Activated CD4-positive, alpha-beta memory T cell treated with anti-CD3 and anti-CD28 coated beads, Interleukin-2, amount 10 ng/mL, durations not matched to agents 7 days and 5 days (primary cell): Measurements from ENCODE around the gene CTXND1. TPM values are rescaled to one million over a fixed set of nuclear protein-coding genes. Genes with fewer than 3 reads are reported as not detected.

ENCODE experiments used
- CTCF ChIA-PET: fragments of 350-600 bp; sonication (Branson Sonifier 250); formaldehyde crosslinking; loops from one replicate; lab custom pipeline; 2021; ENCODE audit warnings: antibody characterized with exemption, inconsistent platforms; lab: Charles Lee
- POLR2A ChIA-PET: fragments of 350-600 bp; sonication (Branson Sonifier 250); formaldehyde crosslinking; loops from one replicate; lab custom pipeline; 2021; ENCODE audit warnings: antibody characterized with exemption; lab: Charles Lee
- DNase-seq: peaks from one replicate; pipeline ENCODE4 v3.0.0-alpha.2; 2020
- H3K27ac Mint-ChIP-seq: one replicate; pipeline ENCODE4 v1.8.0; 2021; ENCODE audit warnings: mild to moderate bottlenecking, mixed read lengths
- H3K27me3 Mint-ChIP-seq: one replicate; pipeline ENCODE4 v1.8.0; 2021; ENCODE audit warnings: mixed read lengths
- H3K36me3 Mint-ChIP-seq: one replicate; pipeline ENCODE4 v1.8.0; 2021; ENCODE audit warnings: low read depth, mixed read lengths
- H3K4me1 Mint-ChIP-seq: one replicate; pipeline ENCODE4 v1.8.0; 2021; ENCODE audit warnings: mixed read lengths
- H3K4me3 Mint-ChIP-seq: one replicate; pipeline ENCODE4 v1.8.0; 2021; ENCODE audit warnings: mild to moderate bottlenecking, mixed read lengths
- H3K9me3 Mint-ChIP-seq: one replicate; pipeline ENCODE4 v1.8.0; 2021; ENCODE audit warnings: mixed read lengths
- total RNA-seq, 2 experiments: library from RNA; stranded (reverse); gene quantifications; one replicate each; pipeline ENCODE4 v1.2.3, GENCODE V29; 2021

Gene CTXND1
- total RNA-seq, 2 experiments from 2014 or later: not detected

- no peak overlapping the region for H3K4me3 Mint-ChIP-seq
- H3K36me3 Mint-ChIP-seq: no peaks in the 10 kb centered on the region
- H3K9me3 Mint-ChIP-seq: no peaks in the 10 kb centered on the region
- peaks cover 6% of the 10 kb centered on the region for H3K27me3 Mint-ChIP-seq
- ChIA-PET POLR2A (no interaction called here), CTCF (no interaction called here)
- no peak for DNase-seq
- H3K27ac Mint-ChIP-seq: no peak overlapping the region
- no peaks in the 10 kb centered on the region for H3K4me1 Mint-ChIP-seq
Observed at GRCh38 chr15:80272987-80273386, 21.0 kb upstream of the CTXND1 start.

- POLR2A ChIA-PET: no interaction called here
- no peaks in the 10 kb centered on the region for H3K9me3 Mint-ChIP-seq
- no peak for DNase-seq
- H3K27me3 Mint-ChIP-seq: peaks cover 10% of the 10 kb centered on the region
- H3K36me3 Mint-ChIP-seq: no peaks in the 10 kb centered on the region
- no peaks in the 10 kb centered on the region for H3K4me1 Mint-ChIP-seq
- CTCF ChIA-PET: no interaction called here
- no peak overlapping the region for H3K4me3 Mint-ChIP-seq
- no peak overlapping the region for H3K27ac Mint-ChIP-seq
Observed at GRCh38 chr15:80270472-80270871, 18.5 kb upstream of the CTXND1 start.

DNA sequence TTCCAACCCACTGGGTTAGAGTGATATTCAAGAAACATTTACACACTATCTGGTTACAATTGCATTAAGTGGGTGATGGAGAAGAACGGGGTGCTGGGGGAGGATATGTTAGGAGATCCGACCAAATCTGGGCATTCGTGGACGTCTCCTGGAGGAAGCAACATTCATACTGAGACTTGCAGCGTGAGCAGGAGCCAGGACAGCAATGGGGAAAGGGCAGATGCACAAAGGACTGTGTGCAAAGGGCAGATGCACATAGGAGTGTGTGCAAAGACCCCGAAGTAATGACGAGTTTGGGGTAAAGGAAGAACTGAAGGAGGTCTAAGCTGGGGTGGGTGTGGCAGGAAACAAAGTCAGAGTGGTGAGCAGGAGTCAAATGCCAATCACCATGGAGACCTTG lies 16.1 kb upstream of the CTXND1 start:
- Mint-ChIP-seq H3K4me3 (no peak overlapping the region), H3K4me1 (no peaks in the 10 kb centered on the region), H3K27ac (no peak overlapping the region), H3K9me3 (no peaks in the 10 kb centered on the region), H3K36me3 (no peaks in the 10 kb centered on the region), H3K27me3 (peaks cover 9% of the 10 kb centered on the region)
- no peak for DNase-seq
- ChIA-PET POLR2A (no interaction called here), CTCF (no interaction called here)

GRCh38 chr15:80267658-80268057 lies 15.6 kb upstream of the CTXND1 start:
- ChIA-PET POLR2A (no interaction called here), CTCF (no interaction called here)
- no peak overlapping the region for H3K4me3 Mint-ChIP-seq
- no peaks in the 10 kb centered on the region for H3K9me3 Mint-ChIP-seq
- DNase-seq: no peak
- H3K36me3 Mint-ChIP-seq: no peaks in the 10 kb centered on the region
- no peaks in the 10 kb centered on the region for H3K4me1 Mint-ChIP-seq
- peaks cover 8% of the 10 kb centered on the region for H3K27me3 Mint-ChIP-seq
- no peak overlapping the region for H3K27ac Mint-ChIP-seq

DNA sequence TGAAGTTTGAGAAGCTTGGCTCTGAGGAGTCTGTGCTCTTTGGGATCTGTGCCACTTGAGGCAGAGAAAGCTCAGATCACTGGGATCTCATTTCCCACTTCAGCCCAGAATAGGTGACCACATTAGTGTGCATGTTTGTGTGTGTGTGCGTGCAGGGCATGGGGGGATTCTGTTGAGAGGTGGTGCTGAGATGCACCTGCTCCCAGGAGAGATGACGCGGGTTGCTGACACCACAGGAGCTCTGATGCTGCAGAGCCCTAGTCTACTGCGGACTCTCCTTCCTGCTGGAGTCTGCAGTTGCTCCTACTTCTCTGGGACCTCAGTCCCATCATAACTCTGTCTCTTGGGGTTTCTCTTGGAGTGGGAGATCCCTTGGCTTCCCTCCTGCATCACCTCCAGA lies 14.7 kb upstream of the CTXND1 start:
- DNase-seq: no peak
- no peaks in the 10 kb centered on the region for H3K4me1 Mint-ChIP-seq
- H3K9me3 Mint-ChIP-seq: no peaks in the 10 kb centered on the region
- CTCF ChIA-PET: no interaction called here
- POLR2A ChIA-PET: no interaction called here
- H3K4me3 Mint-ChIP-seq: no peak overlapping the region
- H3K27me3 Mint-ChIP-seq: peaks cover 6% of the 10 kb centered on the region
- no peaks in the 10 kb centered on the region for H3K36me3 Mint-ChIP-seq
- no peak overlapping the region for H3K27ac Mint-ChIP-seq

DNA sequence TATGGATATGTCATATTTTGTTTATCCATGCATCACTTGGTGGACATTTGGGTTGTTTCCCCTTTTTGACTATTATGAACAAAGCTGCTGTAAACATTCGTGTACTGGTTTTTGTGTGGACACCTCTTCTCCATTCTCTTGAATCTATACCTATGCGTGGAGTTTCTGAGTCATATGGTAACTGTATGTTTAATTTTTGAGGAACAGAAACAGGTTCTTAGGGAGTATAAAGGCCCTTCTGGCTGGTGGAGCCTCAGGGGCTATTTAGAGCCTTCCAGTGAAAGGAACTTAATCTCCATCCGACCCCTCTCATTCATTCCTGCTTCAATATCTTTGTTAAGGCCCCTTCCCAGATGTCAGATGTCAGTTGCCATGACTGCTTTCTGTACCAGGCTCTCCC lies 14.1 kb upstream of the CTXND1 start:
- ChIA-PET POLR2A (no interaction called here), CTCF (no interaction called here)
- no peak overlapping the region for H3K4me3 Mint-ChIP-seq

DNA sequence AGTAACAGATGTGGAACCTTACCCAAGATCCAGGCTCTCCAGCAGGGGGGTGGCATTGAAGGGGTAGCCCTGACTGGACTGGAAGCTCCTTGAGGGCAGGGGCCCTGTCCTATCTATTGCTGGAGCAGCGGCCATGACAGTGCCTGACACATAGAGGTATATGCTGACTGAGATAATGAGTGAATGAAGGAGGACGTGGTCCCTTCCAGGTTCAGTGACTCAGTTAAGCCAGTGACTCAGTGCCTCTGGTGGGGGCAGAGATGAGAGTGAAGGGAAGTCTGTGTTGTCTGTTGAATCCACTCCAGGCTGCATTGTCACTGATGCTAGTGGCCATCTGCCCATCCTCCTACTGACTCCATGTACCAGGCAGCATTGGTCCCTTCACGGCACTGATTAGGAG lies 13.0 kb upstream of the CTXND1 start:
- Mint-ChIP-seq H3K36me3 (no peaks in the 10 kb centered on the region), H3K4me3 (no peak overlapping the region), H3K9me3 (no peaks in the 10 kb centered on the region), H3K27me3 (peaks cover 4% of the 10 kb centered on the region), H3K27ac (no peak overlapping the region), H3K4me1 (no peaks in the 10 kb centered on the region)
- DNase-seq: no peak
- ChIA-PET POLR2A (no interaction called here), CTCF (no interaction called here)

More for the DNA sequence above, 14.1 kb upstream of the CTXND1 start:
- H3K27ac Mint-ChIP-seq: no peak overlapping the region
- no peak for DNase-seq
- no peaks in the 10 kb centered on the region for H3K4me1 Mint-ChIP-seq
- H3K27me3 Mint-ChIP-seq: peaks cover 4% of the 10 kb centered on the region
- no peaks in the 10 kb centered on the region for H3K36me3 Mint-ChIP-seq
- no peaks in the 10 kb centered on the region for H3K9me3 Mint-ChIP-seq

- no peak overlapping the region for H3K27ac Mint-ChIP-seq
- no peaks in the 10 kb centered on the region for H3K36me3 Mint-ChIP-seq
- H3K4me3 Mint-ChIP-seq: no peak overlapping the region
- POLR2A ChIA-PET: no interaction called here
- no peaks in the 10 kb centered on the region for H3K4me1 Mint-ChIP-seq
- H3K27me3 Mint-ChIP-seq: peaks cover 8% of the 10 kb centered on the region
- no peak for DNase-seq
- H3K9me3 Mint-ChIP-seq: no peaks in the 10 kb centered on the region
- CTCF ChIA-PET: no interaction called here
Observed at GRCh38 chr15:80264031-80264430, 12.0 kb upstream of the CTXND1 start.

- Mint-ChIP-seq H3K9me3 (no peaks in the 10 kb centered on the region), H3K4me1 (no peaks in the 10 kb centered on the region), H3K27me3 (peaks cover 20% of the 10 kb centered on the region), H3K36me3 (no peaks in the 10 kb centered on the region), H3K4me3 (no peak overlapping the region), H3K27ac (no peak overlapping the region)
- CTCF ChIA-PET: no interaction called here
- no peak for DNase-seq
- POLR2A ChIA-PET: no interaction called here
Observed at GRCh38 chr15:80260551-80260950, 8.5 kb upstream of the CTXND1 start.

GRCh38 chr15:80259942-80260510 lies 8.0 kb upstream of the CTXND1 start:
- Mint-ChIP-seq H3K4me1 (no peaks in the 10 kb centered on the region), H3K36me3 (no peaks in the 10 kb centered on the region), H3K4me3 (no peak overlapping the region), H3K27me3 (peaks cover 25% of the 10 kb centered on the region), H3K27ac (no peak overlapping the region), H3K9me3 (no peaks in the 10 kb centered on the region)
- no peak for DNase-seq
- ChIA-PET POLR2A (no interaction called here), CTCF (no interaction called here)

GRCh38 chr15:80251428-80252120 lies 439 bp downstream of the CTXND1 start:
- Mint-ChIP-seq H3K4me3 (no peak overlapping the region), H3K36me3 (no peaks in the 10 kb centered on the region), H3K9me3 (no peaks in the 10 kb centered on the region), H3K27ac (no peak overlapping the region), H3K27me3 (peaks cover 69% of the 10 kb centered on the region), H3K4me1 (peaks cover 6% of the 10 kb centered on the region)
- ChIA-PET CTCF (no interaction called here), POLR2A (no interaction called here)
- no peak for DNase-seq

- Mint-ChIP-seq H3K27me3 (peaks cover 70% of the 10 kb centered on the region), H3K4me3 (no peak overlapping the region), H3K36me3 (no peaks in the 10 kb centered on the region), H3K27ac (no peak overlapping the region), H3K9me3 (no peaks in the 10 kb centered on the region), H3K4me1 (peaks cover 6% of the 10 kb centered on the region)
- DNase-seq: no peak
- ChIA-PET POLR2A (no interaction called here), CTCF (no interaction called here)
Observed at GRCh38 chr15:80250614-80251427, 1.2 kb downstream of the CTXND1 start.

- Mint-ChIP-seq H3K27me3 (peaks cover 65% of the 10 kb centered on the region), H3K4me3 (no peak overlapping the region), H3K4me1 (peaks cover 6% of the 10 kb centered on the region), H3K27ac (no peak overlapping the region), H3K36me3 (no peaks in the 10 kb centered on the region), H3K9me3 (no peaks in the 10 kb centered on the region)
- no peak for DNase-seq
- ChIA-PET CTCF (no interaction called here), POLR2A (no interaction called here)
Observed at GRCh38 chr15:80249973-80250372, 2.0 kb downstream of the CTXND1 start.
